Spleen (tissue), 7 donors: Measurements from ENCODE around the gene PIKFYVE.
A peak's percentile ranks its signal among the peaks of the same experiment; 100 is the strongest.

Source experiments
- POLR2A ChIP-seq, 3 donors: fragments of 450-650 bp; IDR thresholded peaks; one replicate each; pipeline ENCODE4 v1.5.1; 2017; ENCODE audit warnings: antibody characterized with exemption in 3 of 3, mild to moderate bottlenecking in 1 of 3
- POLR2AphosphoS5 ChIP-seq, 3 donors: sonication (generic); formaldehyde crosslinking; IDR thresholded peaks; one replicate each; pipeline ENCODE4 v1.5.1; 2017; ENCODE audit warnings: antibody characterized with exemption in 3 of 3
- TF ChIP-seq, protein P1 (sequence below), 11 experiments: fragments of 200-600 bp in 7 of 11; fragments of 450-650 bp in 4 of 11; sonication (generic) in 4 of 11; IDR thresholded peaks in 8 of 11; conservative IDR thresholded peaks in 3 of 11; 1 replicate in 7 of 11; 2 replicates in 4 of 11; pipeline versions ENCODE4 v1.4.0 to v1.8.0; 2016 to 2021; ENCODE audit warnings: antibody characterized with exemption in 11 of 11, inconsistent platforms in 4 of 11, mild to moderate bottlenecking in 1 of 11
- donor health status: DM: no; HTN: no; CAD: no; lungs with moderate emphysema.
- donor health status: DM: no; HTN: no; CAD: no.
- donor health status: DM: no; HTN: no; CAD: no.

DNA sequence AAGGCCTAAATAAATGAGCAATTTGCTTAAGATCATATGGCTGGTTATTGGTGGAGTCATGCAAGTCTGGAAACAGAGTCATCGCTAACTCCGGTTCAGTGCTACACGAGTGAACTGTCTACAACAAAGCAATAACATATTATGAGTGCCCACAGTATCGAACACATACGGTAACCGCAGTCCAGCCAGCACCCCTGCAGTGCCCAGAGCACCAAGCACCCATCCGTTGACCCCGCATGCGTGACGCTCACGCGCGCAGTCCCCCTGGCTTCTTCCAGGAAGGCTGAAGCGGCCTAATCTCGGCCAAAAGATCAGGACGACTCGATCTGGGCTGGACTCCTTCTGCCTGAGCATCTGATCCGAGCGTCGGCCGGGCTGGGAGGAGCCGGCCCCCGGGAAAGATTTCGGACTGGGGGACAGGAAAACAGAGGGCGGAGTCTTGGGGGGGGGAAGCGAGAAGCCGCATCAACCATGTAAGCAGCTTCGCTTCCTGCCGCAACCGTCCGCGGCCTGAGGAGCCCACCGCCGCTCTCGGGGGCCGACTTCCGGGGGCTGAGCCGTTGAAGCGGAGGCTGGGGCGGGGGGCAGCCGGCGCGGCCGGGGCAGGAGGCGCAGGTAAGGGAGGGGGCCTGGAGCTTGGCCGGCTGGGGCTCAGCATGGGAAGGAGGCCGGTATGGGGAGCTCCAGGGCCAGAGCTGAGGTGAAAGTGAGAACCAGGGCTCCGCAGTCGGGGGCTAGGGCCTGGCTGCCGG, at the start of gene PIKFYVE:
- TF ChIP-seq, protein P1, sequence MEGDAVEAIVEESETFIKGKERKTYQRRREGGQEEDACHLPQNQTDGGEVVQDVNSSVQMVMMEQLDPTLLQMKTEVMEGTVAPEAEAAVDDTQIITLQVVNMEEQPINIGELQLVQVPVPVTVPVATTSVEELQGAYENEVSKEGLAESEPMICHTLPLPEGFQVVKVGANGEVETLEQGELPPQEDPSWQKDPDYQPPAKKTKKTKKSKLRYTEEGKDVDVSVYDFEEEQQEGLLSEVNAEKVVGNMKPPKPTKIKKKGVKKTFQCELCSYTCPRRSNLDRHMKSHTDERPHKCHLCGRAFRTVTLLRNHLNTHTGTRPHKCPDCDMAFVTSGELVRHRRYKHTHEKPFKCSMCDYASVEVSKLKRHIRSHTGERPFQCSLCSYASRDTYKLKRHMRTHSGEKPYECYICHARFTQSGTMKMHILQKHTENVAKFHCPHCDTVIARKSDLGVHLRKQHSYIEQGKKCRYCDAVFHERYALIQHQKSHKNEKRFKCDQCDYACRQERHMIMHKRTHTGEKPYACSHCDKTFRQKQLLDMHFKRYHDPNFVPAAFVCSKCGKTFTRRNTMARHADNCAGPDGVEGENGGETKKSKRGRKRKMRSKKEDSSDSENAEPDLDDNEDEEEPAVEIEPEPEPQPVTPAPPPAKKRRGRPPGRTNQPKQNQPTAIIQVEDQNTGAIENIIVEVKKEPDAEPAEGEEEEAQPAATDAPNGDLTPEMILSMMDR (IDR thresholded peaks at IDR 0.05 in 8 of 11, conservative IDR thresholded peaks at IDR 0.05 in 3 of 11) = peak in 3 of 11 experiments; percentile 19 to 41 (median 31)
- TF ChIP-seq POLR2A (IDR thresholded peaks at IDR 0.05) (peak; percentile 17 to 63 (median 32)), POLR2AphosphoS5 (IDR thresholded peaks at IDR 0.05) (peak; percentile 89 to 96 (median 94))
